ENCODE measurements around the gene CALCB. TPM values are rescaled to one million over a fixed set of nuclear protein-coding genes. Genes with fewer than 3 reads are reported as not detected.

CALCB gene
- total and polyA plus RNA-seq, 2 of the 4 experiments (the other 2 are of a cell fraction), result not detected

DNA sequence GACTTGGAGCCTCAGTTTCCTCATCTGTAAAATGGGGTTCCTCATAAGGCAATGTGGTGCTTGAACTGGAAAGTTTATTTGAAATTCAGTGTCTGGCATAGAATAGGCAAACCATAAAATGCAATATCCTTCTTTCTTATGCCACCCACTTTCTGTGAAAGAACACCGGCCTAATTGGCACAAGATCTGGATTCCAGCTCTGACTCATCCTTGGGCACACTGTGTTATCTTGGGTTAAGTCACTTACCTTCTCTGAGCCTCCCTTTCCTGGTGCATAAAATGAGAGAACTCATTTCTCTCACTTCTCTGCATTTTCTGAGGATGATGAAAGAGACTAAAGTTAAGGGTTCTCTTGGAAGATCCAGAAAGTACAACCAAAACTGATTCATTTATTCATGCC is 46.4 kb downstream of the CALCB start:
- Histone ChIP-seq H3K27ac (ENCODE audit: insufficient read depth, low read length) (no peak overlapping the region), H3K4ac (ENCODE audit: low read depth, low read length) (peak overlapping the region; percentile 81), H2AFZ (replicated peaks; ENCODE audit: low read length, poor library complexity) (no peak overlapping the region), H3K23ac (ENCODE audit: low read depth, low read length) (no peak overlapping the region), H3K18ac (ENCODE audit: low read depth, low read length) (no peak overlapping the region), H3K27me3 (ENCODE audit: control insufficient read depth, insufficient read depth, low read length) (no peaks in the 10 kb centered on the region), H3K4me2 (ENCODE audit: low read depth, low read length) (no peak overlapping the region), H4K91ac (ENCODE audit: insufficient read depth, low read depth, low read length) (no peak overlapping the region), H3K9me3 (ENCODE audit: control insufficient read depth, insufficient read depth, low read length) (no peaks in the 10 kb centered on the region), H3K9me1 (ENCODE audit: insufficient read depth, low read length) (peaks cover 29% of the 10 kb centered on the region), H4K20me1 (ENCODE audit: insufficient read depth, low read length) (no peaks in the 10 kb centered on the region), H3K79me1 (ENCODE audit: low read depth in 1 of 2, low read length in 2 of 2) (peaks cover 0 to 21% of the 10 kb centered on the region in 2 experiments; a peak in 1 of 4 replicates), H3K4me1 (ENCODE audit: control insufficient read depth, insufficient read depth, low read length) (peaks cover 16% of the 10 kb centered on the region), H3K36me3 (ENCODE audit: control insufficient read depth, insufficient read depth, low read length) (no peaks in the 10 kb centered on the region), H3K4me3 (ENCODE audit: insufficient read depth, low read depth, low read length) (no peak overlapping the region), H2BK20ac (ENCODE audit: low read depth, low read length) (peak overlapping the region; percentile 30; the same call in 1 of the 2 replicates), H3K56ac (ENCODE audit: extremely low read depth, insufficient read depth, low read length) (no peak overlapping the region), H2BK5ac (ENCODE audit: low read depth, low read length, poor library complexity, severe bottlenecking) (no peak overlapping the region), H3K9ac (ENCODE audit: low read depth, low read length) (no peak overlapping the region), H3K14ac (replicated peaks; ENCODE audit: low read depth, low read length) (peak overlapping the region; percentile 70; the same call in 1 of the 2 replicates), H2BK15ac (ENCODE audit: low read depth, low read length) (no peak overlapping the region), H2AK5ac (ENCODE audit: low read depth, low read length) (peak overlapping the region; percentile 65; the same call in 1 of the 2 replicates), H2AK9ac (replicated peaks; ENCODE audit: low read depth, low read length, poor library complexity) (no peak overlapping the region), H4K5ac (ENCODE audit: low read depth, low read length) (no peak overlapping the region), H4K8ac (ENCODE audit: low read depth in 2 of 2, low read length in 2 of 2) (peak overlapping the region in 1 of 2 experiments; percentile 46; a peak in 1 of 4 replicates), H2BK120ac (ENCODE audit: low read depth, low read length) (peak overlapping the region; percentile 60; the same call in 1 of the 2 replicates)
- ATAC-seq (ENCODE audit: low read depth) (no peak), DNase-seq (no peak)
- intact Hi-C loops (cut with micrococcal nuclease) (loop anchor here (5.0 kb wide), 1 partner anchor 77 kb away; no protein-coding TSS in a partner anchor), dilution Hi-C loops (cut with HindIII; ENCODE audit: low sequenced_read_pairs, unreplicated experiment) (no loop called here), in situ Hi-C loops (cut with MboI; ENCODE audit: low sequenced_read_pairs) (no loop called here)
- no TSS peak for BruUV-seq (replicated peaks)
- ChIA-PET POLR2A (ENCODE audit: unreplicated experiment) (no interaction called here), CTCF (no interaction called here)
- WGBS, 2 experiments (ENCODE audit: extremely low coverage in 2 of 2, insufficient read length in 1 of 2), result no CpG with 5 or more reads among the region's 1 CpG
- TF ChIP-seq MAZ (IDR thresholded peaks at IDR 0.05; ENCODE audit: borderline replicate concordance, low read depth, low read length) (no peak), USF2 (IDR thresholded peaks at IDR 0.05; ENCODE audit: low read depth, low read length) (no peak), CEBPB (IDR thresholded peaks at IDR 0.05; ENCODE audit: low read depth, low read length) (no peak), FOS (IDR thresholded peaks at IDR 0.05; ENCODE audit: low read depth, low read length) (no peak), ELK1 (IDR thresholded peaks at IDR 0.05; ENCODE audit: borderline replicate concordance, low read depth, low read length) (no peak), MAFK (IDR thresholded peaks at IDR 0.05; ENCODE audit: low read depth, low read length) (no peak), CHD1 (IDR thresholded peaks at IDR 0.05; ENCODE audit: low read depth, low read length) (no peak), RFX5 (IDR thresholded peaks at IDR 0.05; ENCODE audit: low read depth, low read length) (no peak), POLR2A (IDR thresholded peaks at IDR 0.05; ENCODE audit: low read depth, low read length) (no peak), NFE2L2 (IDR thresholded peaks at IDR 0.05; ENCODE audit: low read depth, low read length) (no peak), MXI1 (IDR thresholded peaks at IDR 0.05; ENCODE audit: borderline replicate concordance, low read depth, low read length) (no peak), CTCF (conservative IDR thresholded peaks at IDR 0.05; ENCODE audit: low read depth, low read length) (no peak), BHLHE40 (IDR thresholded peaks at IDR 0.05; ENCODE audit: low read depth, low read length) (no peak)
